WTC11 (cell line): ENCODE data around the gene CBLB.

Experiments used
- AFF4 ChIP-seq: sonication (generic); formaldehyde crosslinking; IDR thresholded peaks from 2 replicates; pipeline ENCODE4 v1.8.1; 2023; ENCODE audit warnings: mild to moderate bottlenecking, missing genetic modification reagents, borderline replicate concordance
- CBFB ChIP-seq: sonication (generic); formaldehyde crosslinking; IDR thresholded peaks from 2 replicates; pipeline ENCODE4 v1.8.1; 2022; ENCODE audit warnings: mild to moderate bottlenecking, low read depth, missing genetic modification reagents
- CTCF ChIP-seq: fragments of 200-600 bp; IDR thresholded peaks from 2 replicates; pipeline ENCODE4 v1.8.0; 2022; ENCODE audit warnings: antibody characterized with exemption
- ELF4 ChIP-seq: sonication (generic); formaldehyde crosslinking; IDR thresholded peaks from 2 replicates; pipeline ENCODE4 v1.8.1; 2022; ENCODE audit warnings: low read depth, mild to moderate bottlenecking, moderate library complexity, missing genetic modification reagents
- ESRRA ChIP-seq: sonication (generic); formaldehyde crosslinking; IDR thresholded peaks from 2 replicates; pipeline ENCODE4 v1.8.1; 2022; ENCODE audit warnings: mild to moderate bottlenecking, missing genetic modification reagents, borderline replicate concordance
- IRF2 ChIP-seq: sonication (generic); formaldehyde crosslinking; IDR thresholded peaks from 2 replicates; pipeline ENCODE4 v1.8.0; 2022; ENCODE audit warnings: low read depth, missing genetic modification reagents, borderline replicate concordance
- KAT7 ChIP-seq: sonication (generic); formaldehyde crosslinking; IDR thresholded peaks from 2 replicates; pipeline ENCODE4 v1.8.1; 2023; ENCODE audit warnings: missing genetic modification reagents, mild to moderate bottlenecking, borderline replicate concordance
- NFYB ChIP-seq: sonication (generic); formaldehyde crosslinking; conservative IDR thresholded peaks from 2 replicates; pipeline ENCODE4 v1.8.0; 2022; ENCODE audit warnings: low read depth, missing genetic modification reagents
- NR3C1 ChIP-seq: sonication (generic); formaldehyde crosslinking; conservative IDR thresholded peaks from 2 replicates; pipeline ENCODE4 v1.8.1; 2023; ENCODE audit warnings: low read depth, mild to moderate bottlenecking, missing genetic modification reagents
- SMAD3 ChIP-seq: sonication (generic); formaldehyde crosslinking; IDR thresholded peaks from 2 replicates; pipeline ENCODE4 v1.8.0; 2022; ENCODE audit warnings: missing genetic modification reagents, mild to moderate bottlenecking, borderline replicate concordance
- SOX15 ChIP-seq: fragments of 250-450 bp; sonication (Bioruptor Pico); IDR thresholded peaks from 2 replicates; pipeline ENCODE4 v1.9.0; 2021; ENCODE audit warnings: mild to moderate bottlenecking
- TEAD1 ChIP-seq: sonication (generic); formaldehyde crosslinking; IDR thresholded peaks from 2 replicates; pipeline ENCODE4 v1.8.0; 2022; ENCODE audit warnings: mild to moderate bottlenecking, missing genetic modification reagents

- no peak for TF ChIP-seq CTCF
- TF ChIP-seq ESRRA (CRISPR knock-in tag): no peak
- no peak for TF ChIP-seq NFYB (CRISPR knock-in tag)
- TF ChIP-seq KAT7 (CRISPR knock-in tag): no peak
- TF ChIP-seq AFF4 (CRISPR knock-in tag): no peak
- TF ChIP-seq IRF2 (CRISPR knock-in tag): no peak
- no peak for TF ChIP-seq TEAD1 (CRISPR knock-in tag)
- TF ChIP-seq SOX15 (CRISPR knock-in tag): no peak
- TF ChIP-seq ELF4 (CRISPR knock-in tag): no peak
- TF ChIP-seq CBFB: no peak
- TF ChIP-seq SMAD3: no peak
- TF ChIP-seq NR3C1: no peak
Observed at GRCh38 chr3:105899516-105899915, 30.7 kb upstream of the CBLB start.
